CD4-positive, alpha-beta T cell (primary cell): Measurements from ENCODE around the gene XPR1. TPM values are rescaled to one million over a fixed set of nuclear protein-coding genes. Genes with fewer than 3 reads are reported as not detected.

Experiments used
- ATAC-seq: fragments of 200-7000 bp; cut with Tn5 transposase; one replicate; pipeline ENCODE4 v1.10.0; 2022; ENCODE audit warnings: mild to moderate bottlenecking; ENCODE audit not compliant: poor library complexity
- CTCF ChIA-PET: fragments of 350-600 bp; sonication (Branson Sonifier 250); formaldehyde crosslinking; loops from one replicate; lab custom pipeline; 2021; ENCODE audit warnings: antibody characterized with exemption, inconsistent platforms; lab: Charles Lee
- POLR2A ChIA-PET: fragments of 350-600 bp; sonication (Branson Sonifier 250); formaldehyde crosslinking; loops from one replicate; lab custom pipeline; 2021; ENCODE audit warnings: antibody characterized with exemption, inconsistent platforms; lab: Charles Lee
- DNase-seq, 14 experiments: peaks; one replicate each; pipeline ENCODE4 v3.0.0-alpha.2; 2013 to 2020; ENCODE audit warnings: mixed read lengths in 2 of 14
- H3K27ac ChIP-seq, 2 donors: one replicate each; pipeline versions ENCODE4 v1.5.1 to v1.7.0; 2013; ENCODE audit warnings: low read length in 2 of 2, low read depth in 1 of 2, mild to moderate bottlenecking in 1 of 2
- H3K27me3 ChIP-seq, 2 experiments: 1 replicate in 1 of 2; 2 replicates in 1 of 2; pipeline versions ENCODE4 v1.6.1 to v1.7.0; 2013; ENCODE audit warnings: low read length in 2 of 2, control low read depth in 1 of 2, mild to moderate bottlenecking in 1 of 2, moderate library complexity in 1 of 2; ENCODE audit not compliant: insufficient read depth in 2 of 2, control insufficient read depth in 1 of 2
- H3K36me3 ChIP-seq: one replicate; pipeline ENCODE4 v1.6.1; 2013; ENCODE audit warnings: low read length, control low read depth; ENCODE audit not compliant: insufficient read depth
- H3K4me1 ChIP-seq: one replicate; pipeline ENCODE4 v1.6.1; 2013; ENCODE audit warnings: low read length, control low read depth; ENCODE audit not compliant: insufficient read depth
- H3K4me3 ChIP-seq: one replicate; pipeline ENCODE4 v1.5.1; 2013; ENCODE audit warnings: mild to moderate bottlenecking, low read length, moderate library complexity
- H3K9me3 ChIP-seq, 2 experiments: 1 replicate in 1 of 2; 2 replicates in 1 of 2; pipeline versions ENCODE4 v1.6.1 to v1.7.0; 2013; ENCODE audit warnings: low read length in 2 of 2, mild to moderate bottlenecking in 2 of 2, control low read depth in 1 of 2, moderate library complexity in 1 of 2; ENCODE audit not compliant: control insufficient read depth in 1 of 2, insufficient read depth in 1 of 2
- H3K27ac Mint-ChIP-seq: one replicate; pipeline ENCODE4 v1.8.0; 2020; ENCODE audit warnings: mixed read lengths
- H3K27me3 Mint-ChIP-seq: one replicate; pipeline ENCODE4 v1.8.0; 2021; ENCODE audit warnings: mixed read lengths
- H3K36me3 Mint-ChIP-seq: one replicate; pipeline ENCODE4 v1.8.0; 2021; ENCODE audit warnings: low read depth, mixed read lengths
- H3K4me1 Mint-ChIP-seq: one replicate; pipeline ENCODE4 v1.8.0; 2021; ENCODE audit warnings: low read depth, mixed read lengths
- H3K4me3 Mint-ChIP-seq: one replicate; pipeline ENCODE4 v1.8.0; 2020; ENCODE audit warnings: mild to moderate bottlenecking, mixed read lengths
- H3K9me3 Mint-ChIP-seq: one replicate; pipeline ENCODE4 v1.8.0; 2020; ENCODE audit warnings: mixed read lengths
- CTCF ChIP-seq: fragments of 200-600 bp; IDR thresholded peaks from one replicate; pipeline ENCODE4 v1.8.0; 2022; ENCODE audit warnings: antibody characterized with exemption, mild to moderate bottlenecking
- intact Hi-C, 2 experiments: fragments of 100-400 bp; cut with DNase I in 1 of 2; cut with micrococcal nuclease in 1 of 2; formaldehyde crosslinking; loops; one replicate each; pipeline versions ENCODE4 v1.15.1 to v1.9.0; 2023 to 2025; cut with DNase I, micrococcal nuclease
- total RNA-seq, 174 experiments: library from RNA in 2 of 174; stranded (reverse) in 2 of 174; gene quantifications; one replicate each; pipeline ENCODE4 v1.2.3 and lab custom pipeline; 2021 to 2026

The XPR1 gene
- total RNA-seq, 2 experiments from 2014 or later, result 13.7 TPM

- Histone ChIP-seq H3K9me3 (no peaks in the 10 kb centered on the region), H3K4me1 (no peaks in the 10 kb centered on the region), H3K27ac (no peak overlapping the region), H3K27me3 (no peaks in the 10 kb centered on the region), H3K36me3 (no peaks in the 10 kb centered on the region), H3K4me3 (no peak overlapping the region)
- Mint-ChIP-seq H3K4me3 (no peak overlapping the region), H3K27ac (no peak overlapping the region), H3K36me3 (no peaks in the 10 kb centered on the region), H3K9me3 (no peaks in the 10 kb centered on the region), H3K27me3 (no peaks in the 10 kb centered on the region), H3K4me1 (peaks cover 6% of the 10 kb centered on the region)
- CTCF ChIA-PET, result no interaction called here
- intact Hi-C loops, result no loop called here
- POLR2A ChIA-PET, result no interaction called here
- TF ChIP-seq CTCF, result no peak
- ATAC-seq (no peak), DNase-seq (no peak)
Observed at GRCh38 chr1:180615493-180616290, 16.1 kb upstream of the XPR1 start.

GRCh38 chr1:180616439-180616838, 15.4 kb upstream of the XPR1 start:
- ChIA-PET CTCF (no interaction called here), POLR2A (no interaction called here)
- Mint-ChIP-seq H3K4me1 (peaks cover 2% of the 10 kb centered on the region), H3K4me3 (no peak overlapping the region), H3K27ac (no peak overlapping the region), H3K36me3 (no peaks in the 10 kb centered on the region), H3K27me3 (no peaks in the 10 kb centered on the region), H3K9me3 (no peaks in the 10 kb centered on the region)
- no peak overlapping the region for H3K27ac ChIP-seq
- ATAC-seq, result no peak
- intact Hi-C loops, result no loop called here
- TF ChIP-seq CTCF, result no peak
- no peaks in the 10 kb centered on the region for H3K4me1 ChIP-seq
- H3K9me3 ChIP-seq, result no peaks in the 10 kb centered on the region
- H3K36me3 ChIP-seq, result no peaks in the 10 kb centered on the region
- no peaks in the 10 kb centered on the region for H3K27me3 ChIP-seq
- no peak overlapping the region for H3K4me3 ChIP-seq
- DNase-seq, result no peak

GRCh38 chr1:180617774-180618395, 13.9 kb upstream of the XPR1 start:
- TF ChIP-seq CTCF, result no peak
- intact Hi-C loops, result no loop called here
- Mint-ChIP-seq H3K27ac (no peak overlapping the region), H3K4me3 (no peak overlapping the region), H3K4me1 (no peaks in the 10 kb centered on the region), H3K9me3 (no peaks in the 10 kb centered on the region), H3K27me3 (no peaks in the 10 kb centered on the region), H3K36me3 (no peaks in the 10 kb centered on the region)
- Histone ChIP-seq H3K9me3 (no peaks in the 10 kb centered on the region), H3K27me3 (no peaks in the 10 kb centered on the region), H3K27ac (no peak overlapping the region), H3K36me3 (no peaks in the 10 kb centered on the region), H3K4me1 (no peaks in the 10 kb centered on the region), H3K4me3 (no peak overlapping the region)
- ATAC-seq (no peak), DNase-seq (no peak)
- ChIA-PET POLR2A (no interaction called here), CTCF (interaction anchor here (0.6 kb wide), 1 partner anchor 51 kb away, joined by 5 read pairs; no protein-coding TSS in a partner anchor)
